A549 (cell line): ENCODE data around the gene MYO15A. TPM values are rescaled to one million over a fixed set of nuclear protein-coding genes. Genes with fewer than 3 reads are reported as not detected.
A peak's percentile ranks its signal among the peaks of the same experiment; 100 is the strongest.

ENCODE experiments used
- ATAC-seq, 2 experiments: fragments of 200-7000 bp in 1 of 2; fragments of >200 bp in 1 of 2; cut with Nextera tagmentation in 1 of 2; cut with Tn5 transposase in 1 of 2; 3 replicates each; pipeline versions ENCODE4 v1.8.0 to v1.9.1; 2018 to 2020; ENCODE audit warnings: mild to moderate bottlenecking in 1 of 2, moderate library complexity in 1 of 2
- CTCF ChIA-PET: fragments of 300-600 bp; sonication (Branson Sonifier 250); formaldehyde crosslinking; extraction: SDS; loops from one replicate; lab custom pipeline; 2021; ENCODE audit warnings: antibody characterized with exemption, inconsistent platforms; lab: Yijun Ruan, JAX
- POLR2A ChIA-PET: fragments of 350-600 bp; formaldehyde crosslinking; extraction: SDS; loops from one replicate; lab custom pipeline; 2021; ENCODE audit warnings: antibody characterized with exemption, inconsistent platforms; lab: Yijun Ruan, JAX
- DNase-seq, 2 experiments: peaks; one replicate each; pipeline versions ENCODE4 v3.0.0 to v3.0.0-alpha.2; 2011 to 2016; ENCODE audit warnings: low read depth in 1 of 2, low spot score in 1 of 2
- FAIRE-seq: peaks from 2 replicates; lab custom pipeline; 2011; peaks lifted over from hg19 to GRCh38; lab: Jason Lieb, UNC
- H3K27ac ChIP-seq, 2 experiments: fragments of >200 bp; sonication (Bioruptor Twin); formaldehyde crosslinking; 3 replicates each; pipeline ENCODE4 v1.5.1; 2016 to 2017
- H3K4me1 ChIP-seq: fragments of >200 bp; sonication (Bioruptor Twin); formaldehyde crosslinking; 3 replicates; pipeline ENCODE4 v1.6.1; 2016
- H3K4me2 ChIP-seq: fragments of >200 bp; sonication (Bioruptor Twin); formaldehyde crosslinking; 3 replicates; pipeline ENCODE4 v1.6.1; 2016
- H3K4me3 ChIP-seq: fragments of >200 bp; sonication (Bioruptor Twin); formaldehyde crosslinking; 3 replicates; pipeline ENCODE4 v1.5.1; 2016
- H3K9me3 ChIP-seq: fragments of >200 bp; sonication (Bioruptor Twin); formaldehyde crosslinking; 3 replicates; pipeline ENCODE4 v1.6.1; 2016
- ATOH8 ChIP-seq: fragments of 250-450 bp; sonication (Bioruptor Pico); IDR thresholded peaks from 2 replicates; pipeline ENCODE4 v1.5.0; 2020; ENCODE audit warnings: low read depth, mild to moderate bottlenecking, moderate library complexity
- BCL3 ChIP-seq: fragments of >200 bp; sonication (Bioruptor Twin); formaldehyde crosslinking; IDR thresholded peaks from 3 replicates; pipeline ENCODE4 v1.6.1; 2016
- BHLHE40 ChIP-seq: IDR thresholded peaks from 2 replicates; pipeline ENCODE4 v1.6.1; 2012; ENCODE audit warnings: low read depth, low read length, inconsistent platforms
- CBX2 ChIP-seq: fragments of 200-600 bp; sonication (generic); IDR thresholded peaks from 2 replicates; pipeline ENCODE4 v1.6.1; 2016; ENCODE audit warnings: low read depth, mild to moderate bottlenecking, borderline replicate concordance
- EP300 ChIP-seq, 2 experiments: fragments of >200 bp; sonication (Bioruptor Twin); formaldehyde crosslinking; IDR thresholded peaks; 2 replicates in 1 of 2; 3 replicates in 1 of 2; pipeline ENCODE4 v1.6.1; 2016 to 2017
- ESRRA ChIP-seq: fragments of 150-350 bp; IDR thresholded peaks from 2 replicates; pipeline ENCODE4 v1.6.1; 2014; ENCODE audit warnings: mild to moderate bottlenecking, low read length, borderline replicate concordance
- FOSL2 ChIP-seq, 2 experiments: fragments of 450-650 bp in 1 of 2; fragments of >200 bp in 1 of 2; sonication (Bioruptor Twin) in 1 of 2; formaldehyde crosslinking; IDR thresholded peaks; 2 replicates each; pipeline versions ENCODE4 v1.5.0 to v1.6.1; 2016 to 2020; ENCODE audit warnings: mild to moderate bottlenecking in 1 of 2, moderate library complexity in 1 of 2
- FOXS1 ChIP-seq: fragments of 250-450 bp; sonication (Bioruptor Pico); IDR thresholded peaks from 2 replicates; pipeline ENCODE4 v1.5.0; 2020; ENCODE audit warnings: mild to moderate bottlenecking, moderate library complexity
- HDAC2 ChIP-seq: fragments of 200-600 bp; sonication (generic); IDR thresholded peaks from 2 replicates; pipeline ENCODE4 v1.6.1; 2016
- HEYL ChIP-seq: fragments of 250-450 bp; sonication (Bioruptor Pico); IDR thresholded peaks from 2 replicates; pipeline ENCODE4 v1.8.0; 2021; ENCODE audit warnings: mild to moderate bottlenecking, moderate library complexity
- HOXA7 ChIP-seq: fragments of 250-450 bp; sonication (Bioruptor Pico); IDR thresholded peaks from 2 replicates; pipeline ENCODE4 v1.5.0; 2020; ENCODE audit warnings: mild to moderate bottlenecking, moderate library complexity
- HOXB5 ChIP-seq: fragments of 250-450 bp; sonication (Bioruptor Pico); IDR thresholded peaks from 2 replicates; pipeline ENCODE4 v1.5.0; 2020; ENCODE audit warnings: mild to moderate bottlenecking, moderate library complexity
- KDM1A ChIP-seq: fragments of 200-600 bp; sonication (generic); IDR thresholded peaks from 2 replicates; pipeline ENCODE4 v1.6.1; 2016; ENCODE audit warnings: low read depth, mild to moderate bottlenecking
- KDM5A ChIP-seq: fragments of 200-600 bp; sonication (generic); IDR thresholded peaks from 2 replicates; pipeline ENCODE4 v1.6.1; 2016; ENCODE audit warnings: antibody characterized with exemption, mild to moderate bottlenecking
- MYC ChIP-seq: IDR thresholded peaks from 2 replicates; pipeline ENCODE4 v1.6.1; 2012; ENCODE audit warnings: mild to moderate bottlenecking, inconsistent platforms, low read length, improper control_type of control experiment, borderline replicate concordance
- NFE2L2 ChIP-seq: fragments of 150-350 bp; conservative IDR thresholded peaks from 2 replicates; pipeline ENCODE4 v1.6.1; 2014; ENCODE audit warnings: low read length
- NR3C1 ChIP-seq: fragments of >200 bp; sonication (Bioruptor Twin); formaldehyde crosslinking; IDR thresholded peaks from 3 replicates; pipeline ENCODE4 v1.6.1; 2017
- PHF8 ChIP-seq: fragments of 200-600 bp; sonication (generic); IDR thresholded peaks from 2 replicates; pipeline ENCODE4 v1.6.1; 2016; ENCODE audit warnings: low read depth, mild to moderate bottlenecking, antibody characterized with exemption, moderate library complexity, borderline replicate concordance
- POLR2AphosphoS2 ChIP-seq: conservative IDR thresholded peaks from 2 replicates; pipeline ENCODE4 v1.6.1; 2012; ENCODE audit warnings: low read length, improper control_type of control experiment, inconsistent platforms
- RAD21 ChIP-seq, 2 experiments: fragments of >200 bp in 1 of 2; sonication (Bioruptor Twin) in 1 of 2; formaldehyde crosslinking in 1 of 2; IDR thresholded peaks in 1 of 2; conservative IDR thresholded peaks in 1 of 2; 2 replicates in 1 of 2; 3 replicates in 1 of 2; pipeline ENCODE4 v1.6.1; 2012 to 2018; ENCODE audit warnings: inconsistent platforms in 1 of 2
- RCOR1 ChIP-seq: fragments of 150-350 bp; IDR thresholded peaks from 2 replicates; pipeline ENCODE4 v1.6.1; 2014; ENCODE audit warnings: antibody characterized with exemption, low read length, low read depth
- REST ChIP-seq: fragments of 200-600 bp; sonication (generic); IDR thresholded peaks from 2 replicates; pipeline ENCODE4 v1.6.1; 2016; ENCODE audit warnings: antibody characterized with exemption, mild to moderate bottlenecking, moderate library complexity
- RFX5 ChIP-seq: fragments of 450-650 bp; IDR thresholded peaks from 2 replicates; pipeline ENCODE4 v1.7.1; 2014; ENCODE audit warnings: antibody characterized with exemption, mild to moderate bottlenecking, moderate library complexity
- RNF2 ChIP-seq: fragments of 200-600 bp; sonication (generic); IDR thresholded peaks from 2 replicates; pipeline ENCODE4 v1.6.1; 2016; ENCODE audit warnings: low read depth, mild to moderate bottlenecking, antibody characterized with exemption, moderate library complexity, borderline replicate concordance
- SMC3 ChIP-seq: fragments of >200 bp; sonication (Bioruptor Twin); formaldehyde crosslinking; IDR thresholded peaks from 3 replicates; pipeline ENCODE4 v1.6.1; 2018; ENCODE audit warnings: inconsistent platforms
- ZFP36 ChIP-seq: fragments of 450-650 bp; IDR thresholded peaks from 2 replicates; pipeline ENCODE4 v1.6.1; 2014; ENCODE audit warnings: borderline replicate concordance; ENCODE audit not compliant: partially characterized antibody
- ZSCAN20 ChIP-seq: fragments of 250-450 bp; sonication (Bioruptor Pico); IDR thresholded peaks from 2 replicates; pipeline ENCODE4 v1.8.0; 2022; ENCODE audit warnings: mild to moderate bottlenecking, moderate library complexity
- WGBS: methylation state at CpG from one replicate; pipeline ENCODE4 v1.1.6; 2017; ENCODE audit errors: missing lambda C conversion rate; 5-methylcytosine and 5-hydroxymethylcytosine counted together
- polyA plus RNA-seq, 4 experiments: library from polyadenylated mRNA; depleted of rRNA in 3 of 4; stranded (reverse); fragments of >200 nt; fragmentation: RNase III in 1 of 4; extraction: RNeasy Plus Mini Kit Qiagen cat#74134 plus additional on column Dnase treatment in 1 of 4; gene quantifications; 2 replicates in 3 of 4; 3 replicates in 1 of 4; pipeline ENCODE4 v1.2.3, GENCODE V29; 2011 to 2017
- TF ChIP-seq, protein P1 (sequence below): IDR thresholded peaks from 2 replicates; pipeline ENCODE4 v1.6.1; 2012

The MYO15A gene
- polyA plus RNA-seq, 2 of the 4 experiments (the other 2 are of a cell fraction), result 0.22 to 0.26 TPM

- 81% methylated on average over 14 of the region's 14 CpGs for WGBS
- CTCF ChIA-PET, result interaction anchor here (0.9 to 7.6 kb wide), 5 partner anchors 14 to 27 kb away, joined by 3 to 67 read pairs (median 3); no protein-coding TSS in a partner anchor
- no peak for ATAC-seq
Observed at GRCh38 chr17:18155179-18155578, 46.6 kb downstream of the MYO15A start.

DNA sequence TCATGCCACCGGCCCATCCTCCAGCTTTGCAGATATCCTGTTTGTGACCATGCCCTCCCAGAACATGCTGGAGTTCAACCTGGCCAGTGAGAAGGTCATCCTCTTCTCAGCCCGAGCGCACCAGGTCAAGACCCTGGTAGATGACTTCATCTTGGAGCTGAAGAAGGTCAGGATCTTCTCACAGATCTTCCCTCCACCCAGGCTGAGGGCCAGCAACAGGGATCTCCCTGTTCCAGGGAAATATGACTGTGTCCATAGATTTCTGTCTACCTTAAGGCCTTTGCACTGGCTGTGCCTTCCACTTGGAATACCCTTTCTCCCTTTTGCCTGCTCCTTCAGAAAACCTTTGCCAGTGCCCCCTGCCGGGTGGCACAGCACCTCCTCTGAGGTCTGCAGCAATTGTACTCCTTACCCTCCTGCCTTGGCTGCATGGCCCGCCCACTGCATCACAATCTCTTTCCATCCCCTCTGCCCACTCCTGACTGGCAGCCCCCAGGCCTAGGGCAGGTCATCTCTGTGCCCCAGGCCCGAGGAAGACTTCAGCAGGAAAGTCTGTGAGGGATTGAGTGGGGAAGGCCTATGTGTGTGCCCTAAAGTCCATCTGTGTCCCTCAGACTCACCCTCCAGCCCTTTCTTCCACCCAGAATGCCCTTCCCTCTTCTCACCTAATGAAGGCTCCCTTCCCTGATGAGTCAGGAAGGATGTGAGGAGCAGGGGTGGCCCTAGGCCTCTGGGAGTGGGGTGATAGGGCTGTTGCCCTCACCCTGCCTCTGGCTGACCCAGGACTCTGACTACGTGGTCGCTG is 47.8 kb downstream of the MYO15A start:
- POLR2A ChIA-PET, result no interaction called here
- no peak overlapping the region for H3K4me2 ChIP-seq
- peak overlapping the region in 1 of 2 experiments; percentile 4; a peak in 1 of 6 replicates for H3K27ac ChIP-seq
- TF ChIP-seq PHF8 (no peak), REST (no peak), NR3C1 (no peak), KDM1A (no peak), CBX2 (no peak), NFE2L2 (no peak), ESRRA (no peak), KDM5A (no peak)
- TF ChIP-seq, protein P1, sequence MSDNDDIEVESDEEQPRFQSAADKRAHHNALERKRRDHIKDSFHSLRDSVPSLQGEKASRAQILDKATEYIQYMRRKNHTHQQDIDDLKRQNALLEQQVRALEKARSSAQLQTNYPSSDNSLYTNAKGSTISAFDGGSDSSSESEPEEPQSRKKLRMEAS, result no peak
- WGBS, result 72% methylated on average over 8 of the region's 8 CpGs
- no peak overlapping the region for H3K4me3 ChIP-seq
- FAIRE-seq (no peak), DNase-seq (peak in 1 of 2 experiments; percentile 33), ATAC-seq (peak; percentile 7 to 50; a peak in 5 of 6 replicates)
- no peaks in the 10 kb centered on the region for H3K9me3 ChIP-seq
- CTCF ChIA-PET, result interaction anchor here (1.0 to 7.6 kb wide), 4 partner anchors 15 to 27 kb away, joined by 3 to 67 read pairs (median 4); partner anchors contain the start of gene ALKBH5
- peaks cover 13% of the 10 kb centered on the region; the same call in 2 of the 3 replicates for H3K4me1 ChIP-seq

More at GRCh38 chr17:18155179-18155578, 46.6 kb downstream of the MYO15A start:
- H3K4me3 ChIP-seq, result no peak overlapping the region
- peaks cover 13% of the 10 kb centered on the region; the same call in 2 of the 3 replicates for H3K4me1 ChIP-seq
- POLR2A ChIA-PET, result no interaction called here
- TF ChIP-seq PHF8 (no peak), RNF2 (no peak), BHLHE40 (no peak), MYC (no peak), FOXS1 (CRISPR knock-in tag) (no peak), SMC3 (no peak), ZFP36 (no peak), RCOR1 (no peak), ZSCAN20 (CRISPR knock-in tag) (no peak), NFE2L2 (no peak), HOXB5 (CRISPR knock-in tag) (no peak), HOXA7 (CRISPR knock-in tag) (no peak)
- no peaks in the 10 kb centered on the region for H3K9me3 ChIP-seq
- FAIRE-seq, result no peak
- no peak overlapping the region for H3K27ac ChIP-seq
- no peak overlapping the region for H3K4me2 ChIP-seq
- no peak for DNase-seq

GRCh38 chr17:18156976-18157280 is 48.4 kb downstream of the MYO15A start:
- no peak overlapping the region for H3K4me2 ChIP-seq
- H3K27ac ChIP-seq, result peak overlapping the region in 1 of 2 experiments; percentile 4; a peak in 1 of 6 replicates
- FAIRE-seq, result no peak
- no peak for ATAC-seq
- H3K9me3 ChIP-seq, result no peaks in the 10 kb centered on the region
- H3K4me1 ChIP-seq, result peaks cover 13% of the 10 kb centered on the region; the same call in 2 of the 3 replicates
- ChIA-PET CTCF (interaction anchor here (7.6 kb wide), 1 partner anchor 16 kb away, joined by 67 read pairs; no protein-coding TSS in a partner anchor), POLR2A (no interaction called here)
- no peak overlapping the region for H3K4me3 ChIP-seq
- no peak for DNase-seq
- WGBS, result 93% methylated on average over 10 of the region's 10 CpGs
- TF ChIP-seq FOSL2 (IDR thresholded peaks at IDR 0.05), result no peak
- TF ChIP-seq FOSL2 (CRISPR knock-in tag; IDR thresholded peaks at IDR 0.05), result no peak
- TF ChIP-seq POLR2AphosphoS2, result no peak
- TF ChIP-seq RAD21 (conservative IDR thresholded peaks at IDR 0.05 in 1 of 2, IDR thresholded peaks at IDR 0.05 in 1 of 2), result no peak
- no peak for TF ChIP-seq ESRRA
- no peak for TF ChIP-seq BCL3
- no peak for TF ChIP-seq ATOH8 (CRISPR knock-in tag)
- no peak for TF ChIP-seq HDAC2
- no peak for TF ChIP-seq EP300 (IDR thresholded peaks at IDR 0.05)
- no peak for TF ChIP-seq HEYL (CRISPR knock-in tag)
- TF ChIP-seq PHF8, result no peak
- TF ChIP-seq RFX5, result no peak
